Cardiac muscle cell (in vitro differentiated cells and primary cell): ENCODE measurements around the gene ASS1. TPM values are rescaled to one million over a fixed set of nuclear protein-coding genes. Genes with fewer than 3 reads are reported as not detected.

ENCODE experiments used
- DNase-seq, 2 donors: peaks; one replicate each; pipeline versions ENCODE4 v3.0.0 to v3.0.0-alpha.2; 2010 to 2017; ENCODE audit warnings: low read depth in 1 of 2, low spot score in 1 of 2
- H3K27ac ChIP-seq: fragments of 200-600 bp; sonication (generic); 2 replicates; pipeline ENCODE4 v1.5.1; 2016
- H3K27me3 ChIP-seq: fragments of 200-600 bp; sonication (generic); 2 replicates; pipeline ENCODE4 v1.6.0; 2016; ENCODE audit warnings: control low read depth
- H3K36me3 ChIP-seq: fragments of 200-600 bp; sonication (generic); 2 replicates; pipeline ENCODE4 v1.5.1; 2016; ENCODE audit warnings: control low read depth
- H3K4me1 ChIP-seq: fragments of 200-600 bp; sonication (generic); 2 replicates; pipeline ENCODE4 v1.8.1; 2017; ENCODE audit warnings: low read depth, mild to moderate bottlenecking, mixed run types
- H3K4me3 ChIP-seq: fragments of 200-600 bp; sonication (generic); 2 replicates; pipeline ENCODE4 v1.5.1; 2016; ENCODE audit warnings: mild to moderate bottlenecking
- H3K9me3 ChIP-seq: fragments of 200-600 bp; sonication (generic); 2 replicates; pipeline ENCODE4 v1.5.1; 2017; ENCODE audit warnings: low read depth, mild to moderate bottlenecking, control low read depth
- polyA plus RNA-seq: library from polyadenylated mRNA; unstranded; fragments of >200 nt; fragmentation: Nextera tagmentation; extraction: Ambion mirVana; gene quantifications from 2 replicates; pipeline ENCODE4 v1.2.1, GENCODE V29; 2016
- total RNA-seq: library from RNA; depleted of rRNA; stranded (reverse); fragments of >200 nt; gene quantifications from 2 replicates; pipeline ENCODE4 v1.2.3, GENCODE V29; 2016
- TF ChIP-seq, protein P1 (sequence below): IDR thresholded peaks from 2 replicates; pipeline ENCODE4 v1.5.1; 2012; ENCODE audit warnings: low read depth, mild to moderate bottlenecking, low read length

Gene ASS1
- total and polyA plus RNA-seq, 2 experiments from 2014 or later = 59.3 to 83.8 TPM

DNA sequence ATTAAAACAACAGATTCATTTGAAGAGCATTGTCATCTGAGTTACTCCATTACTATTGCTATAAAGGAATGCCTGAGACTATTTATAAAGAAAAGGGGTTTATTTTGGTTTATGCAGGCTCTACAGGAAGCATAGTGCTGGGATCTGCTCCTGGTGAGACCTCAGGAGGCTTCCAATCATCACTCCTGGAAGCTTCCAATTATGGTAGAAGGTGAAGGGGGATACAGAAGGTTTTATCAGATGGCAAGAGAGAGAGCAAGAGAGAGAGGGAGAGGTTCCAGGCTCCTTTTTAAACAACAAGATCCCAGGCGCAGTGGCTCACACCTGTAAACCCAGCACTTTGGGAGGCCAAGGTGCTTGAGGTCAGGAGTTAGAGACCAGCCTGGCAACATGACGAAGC lies 63.5 kb downstream of the ASS1 start:
- H3K9me3 ChIP-seq = no peaks in the 10 kb centered on the region
- no peak overlapping the region for H3K4me3 ChIP-seq
- no peak for DNase-seq
- TF ChIP-seq, protein P1, sequence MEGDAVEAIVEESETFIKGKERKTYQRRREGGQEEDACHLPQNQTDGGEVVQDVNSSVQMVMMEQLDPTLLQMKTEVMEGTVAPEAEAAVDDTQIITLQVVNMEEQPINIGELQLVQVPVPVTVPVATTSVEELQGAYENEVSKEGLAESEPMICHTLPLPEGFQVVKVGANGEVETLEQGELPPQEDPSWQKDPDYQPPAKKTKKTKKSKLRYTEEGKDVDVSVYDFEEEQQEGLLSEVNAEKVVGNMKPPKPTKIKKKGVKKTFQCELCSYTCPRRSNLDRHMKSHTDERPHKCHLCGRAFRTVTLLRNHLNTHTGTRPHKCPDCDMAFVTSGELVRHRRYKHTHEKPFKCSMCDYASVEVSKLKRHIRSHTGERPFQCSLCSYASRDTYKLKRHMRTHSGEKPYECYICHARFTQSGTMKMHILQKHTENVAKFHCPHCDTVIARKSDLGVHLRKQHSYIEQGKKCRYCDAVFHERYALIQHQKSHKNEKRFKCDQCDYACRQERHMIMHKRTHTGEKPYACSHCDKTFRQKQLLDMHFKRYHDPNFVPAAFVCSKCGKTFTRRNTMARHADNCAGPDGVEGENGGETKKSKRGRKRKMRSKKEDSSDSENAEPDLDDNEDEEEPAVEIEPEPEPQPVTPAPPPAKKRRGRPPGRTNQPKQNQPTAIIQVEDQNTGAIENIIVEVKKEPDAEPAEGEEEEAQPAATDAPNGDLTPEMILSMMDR = no peak
- H3K36me3 ChIP-seq = no peaks in the 10 kb centered on the region
- no peaks in the 10 kb centered on the region for H3K4me1 ChIP-seq
- H3K27ac ChIP-seq = no peak overlapping the region
- H3K27me3 ChIP-seq = no peaks in the 10 kb centered on the region

DNA sequence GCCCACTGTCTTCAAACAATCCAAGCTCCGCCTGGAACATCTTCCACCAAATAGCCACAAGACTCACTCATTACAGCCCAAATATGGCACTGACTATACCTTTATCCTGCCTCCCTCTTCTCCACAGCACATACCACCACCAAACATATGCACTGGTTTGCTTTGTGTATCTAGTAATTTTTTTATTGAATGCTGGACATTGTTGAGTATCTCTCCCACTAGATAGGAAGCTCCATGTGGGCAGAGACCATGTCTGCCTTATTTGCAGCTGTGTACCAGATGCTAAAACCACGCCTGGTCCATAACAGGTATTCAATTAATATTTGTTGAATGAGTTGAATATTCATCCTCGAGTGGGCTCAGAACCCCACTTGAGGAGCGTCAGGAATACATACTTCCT lies 67.4 kb downstream of the ASS1 start:
- Histone ChIP-seq H3K27me3 (no peaks in the 10 kb centered on the region), H3K27ac (no peak overlapping the region), H3K9me3 (no peaks in the 10 kb centered on the region), H3K4me3 (no peak overlapping the region), H3K4me1 (no peaks in the 10 kb centered on the region), H3K36me3 (no peaks in the 10 kb centered on the region)
- TF ChIP-seq, protein P1 = no peak
- no peak for DNase-seq

DNA sequence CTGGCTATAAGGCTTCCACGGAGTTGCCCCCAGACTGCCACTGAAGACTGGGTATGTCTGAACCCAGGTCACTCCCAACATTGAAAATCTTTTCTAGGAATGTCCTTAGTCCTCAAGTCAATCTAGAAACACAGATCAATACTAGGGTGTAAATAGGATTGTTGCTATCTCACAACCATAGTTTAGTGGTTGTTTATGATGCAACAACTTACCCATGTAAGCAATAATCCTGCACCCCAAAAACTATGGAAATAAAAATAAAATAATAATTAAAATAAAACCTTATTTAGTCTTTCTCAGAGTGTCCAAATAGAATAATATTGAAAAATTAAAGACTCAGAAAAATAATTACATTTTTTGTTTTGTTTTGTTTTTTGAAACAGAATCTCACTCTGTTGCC lies 68.3 kb downstream of the ASS1 start:
- TF ChIP-seq, protein P1 = no peak
- Histone ChIP-seq H3K9me3 (no peaks in the 10 kb centered on the region), H3K4me3 (no peak overlapping the region), H3K27ac (no peak overlapping the region), H3K27me3 (no peaks in the 10 kb centered on the region), H3K4me1 (no peaks in the 10 kb centered on the region), H3K36me3 (no peaks in the 10 kb centered on the region)
- no peak for DNase-seq

GRCh38 chr9:130518233-130518632 lies 73.5 kb downstream of the ASS1 start:
- Histone ChIP-seq H3K36me3 (no peaks in the 10 kb centered on the region), H3K4me3 (no peak overlapping the region), H3K27me3 (no peaks in the 10 kb centered on the region), H3K27ac (no peak overlapping the region), H3K4me1 (no peaks in the 10 kb centered on the region), H3K9me3 (no peaks in the 10 kb centered on the region)
- TF ChIP-seq, protein P1 = no peak
- DNase-seq = no peak

GRCh38 chr9:130518943-130519799 lies 74.4 kb downstream of the ASS1 start:
- no peak overlapping the region for H3K27ac ChIP-seq
- no peaks in the 10 kb centered on the region for H3K36me3 ChIP-seq
- H3K9me3 ChIP-seq = no peaks in the 10 kb centered on the region
- no peaks in the 10 kb centered on the region for H3K27me3 ChIP-seq
- DNase-seq = no peak
- TF ChIP-seq, protein P1 = no peak
- H3K4me3 ChIP-seq = no peak overlapping the region
- peaks cover 3% of the 10 kb centered on the region for H3K4me1 ChIP-seq
